Measurements from ENCODE around the gene GCFC2.
"Not testable (repeated sequence)": the region's sequence is repeated elsewhere in the genome, so short reads cannot be mapped to it uniquely, and the experiment has no call there.

GCFC2 gene

GRCh38 chr2:75676464-75676863 is 34.3 kb downstream of the GCFC2 start:
- DNase-seq: no peak

- DNase-seq: no peak
Observed at GRCh38 chr2:75675908-75676307, 34.8 kb downstream of the GCFC2 start.

- not testable (repeated sequence) for DNase-seq
Observed at GRCh38 chr2:75675423-75675822, 35.3 kb downstream of the GCFC2 start.

- DNase-seq: no peak
Observed at GRCh38 chr2:75667884-75668283, 42.8 kb downstream of the GCFC2 start.

GRCh38 chr2:75666911-75667310 is 43.8 kb downstream of the GCFC2 start:
- no peak for DNase-seq

GRCh38 chr2:75657798-75658197 is 52.9 kb downstream of the GCFC2 start:
- no peak for DNase-seq

- no peak for DNase-seq
Observed at GRCh38 chr2:75656563-75656962, 54.2 kb downstream of the GCFC2 start.

- DNase-seq: no peak
Observed at GRCh38 chr2:75655861-75656260, 54.9 kb downstream of the GCFC2 start.

- DNase-seq: no peak
Observed at GRCh38 chr2:75654012-75654411, 56.7 kb downstream of the GCFC2 start.

- DNase-seq: no peak
Observed at GRCh38 chr2:75647771-75648170, 62.9 kb downstream of the GCFC2 start.

- DNase-seq: peak; percentile 78
Observed at GRCh38 chr2:75646583-75647425, 63.9 kb downstream of the GCFC2 start, which contains the start of gene MRPL19. MRPL19 (plus strand) TSS chr2:75646783; CDS start chr2:75646808, 25 bp downstream.

GRCh38 chr2:75646090-75646582 is 64.6 kb downstream of the GCFC2 start:
- DNase-seq: no peak

GRCh38 chr2:75645643-75646042 is 65.1 kb downstream of the GCFC2 start:
- no peak for DNase-seq

GRCh38 chr2:75643980-75644379 is 66.7 kb downstream of the GCFC2 start:
- DNase-seq: no peak

- no peak for DNase-seq
Observed at GRCh38 chr2:75641587-75641986, 69.1 kb downstream of the GCFC2 start.

GRCh38 chr2:75640621-75641121 is 70.0 kb downstream of the GCFC2 start:
- DNase-seq: peak; percentile 25

- no peak for DNase-seq
Observed at GRCh38 chr2:75637568-75637967, 73.1 kb downstream of the GCFC2 start.

GRCh38 chr2:75634945-75635344 is 75.8 kb downstream of the GCFC2 start:
- no peak for DNase-seq

- no peak for DNase-seq
Observed at GRCh38 chr2:75633620-75634019, 77.1 kb downstream of the GCFC2 start.

GRCh38 chr2:75632813-75633212 is 77.9 kb downstream of the GCFC2 start:
- DNase-seq: no peak

GRCh38 chr2:75632091-75632701 is 78.5 kb downstream of the GCFC2 start:
- no peak for DNase-seq

GRCh38 chr2:75627902-75628504 is 82.7 kb downstream of the GCFC2 start:
- peak; percentile 32 for DNase-seq

- DNase-seq: no peak
Observed at GRCh38 chr2:75622929-75623328, 87.8 kb downstream of the GCFC2 start.

GRCh38 chr2:75622500-75622899 is 88.2 kb downstream of the GCFC2 start:
- DNase-seq: no peak

Measured in KG1 (cell line).